ENCODE data around the gene SRBD1.

DNA sequence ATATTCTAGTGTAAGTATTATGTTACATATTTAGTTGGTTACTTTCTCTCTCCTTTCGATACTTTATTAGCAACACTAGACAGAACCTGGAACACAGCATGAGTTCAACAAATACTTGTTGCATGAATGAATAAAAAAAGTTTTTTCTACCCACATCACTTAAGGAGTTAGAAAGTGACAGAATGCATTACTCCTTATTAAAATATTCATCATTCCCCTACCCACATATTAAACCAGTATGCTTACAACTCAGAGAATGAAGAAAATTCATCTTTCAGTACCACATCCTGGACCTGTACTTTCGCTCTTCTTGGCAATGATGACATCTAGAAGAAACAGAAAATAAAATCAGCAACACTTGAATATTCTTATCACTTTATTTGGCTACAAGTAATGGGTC lies 6.0 kb downstream of the SRBD1 start:
- TF ChIP-seq, protein P1, sequence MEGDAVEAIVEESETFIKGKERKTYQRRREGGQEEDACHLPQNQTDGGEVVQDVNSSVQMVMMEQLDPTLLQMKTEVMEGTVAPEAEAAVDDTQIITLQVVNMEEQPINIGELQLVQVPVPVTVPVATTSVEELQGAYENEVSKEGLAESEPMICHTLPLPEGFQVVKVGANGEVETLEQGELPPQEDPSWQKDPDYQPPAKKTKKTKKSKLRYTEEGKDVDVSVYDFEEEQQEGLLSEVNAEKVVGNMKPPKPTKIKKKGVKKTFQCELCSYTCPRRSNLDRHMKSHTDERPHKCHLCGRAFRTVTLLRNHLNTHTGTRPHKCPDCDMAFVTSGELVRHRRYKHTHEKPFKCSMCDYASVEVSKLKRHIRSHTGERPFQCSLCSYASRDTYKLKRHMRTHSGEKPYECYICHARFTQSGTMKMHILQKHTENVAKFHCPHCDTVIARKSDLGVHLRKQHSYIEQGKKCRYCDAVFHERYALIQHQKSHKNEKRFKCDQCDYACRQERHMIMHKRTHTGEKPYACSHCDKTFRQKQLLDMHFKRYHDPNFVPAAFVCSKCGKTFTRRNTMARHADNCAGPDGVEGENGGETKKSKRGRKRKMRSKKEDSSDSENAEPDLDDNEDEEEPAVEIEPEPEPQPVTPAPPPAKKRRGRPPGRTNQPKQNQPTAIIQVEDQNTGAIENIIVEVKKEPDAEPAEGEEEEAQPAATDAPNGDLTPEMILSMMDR (IDR thresholded peaks at IDR 0.05; ENCODE audit: low read length) = no peak
- no peak for TF ChIP-seq EZH2phosphoT487 (IDR thresholded peaks at IDR 0.05; ENCODE audit: low read length)

Data from MM.1S (cell line).